ENCODE measurements around the gene CDC25B.

The CDC25B gene

GRCh38 chr20:3765171-3765882, 30.8 kb upstream of the CDC25B start:
- DNase-seq, result no peak

- DNase-seq, result no peak
Observed at GRCh38 chr20:3766422-3767109, 29.5 kb upstream of the CDC25B start.

- no peak for DNase-seq
Observed at GRCh38 chr20:3767110-3767426, 29.0 kb upstream of the CDC25B start.

GRCh38 chr20:3767427-3768341, 28.4 kb upstream of the CDC25B start, which contains the start of gene ADISSP:
Gene ADISSP, minus strand, starts transcription at chr20:3767753. Its CDS starts 7,653 bp downstream, at chr20:3760100.
- peak; percentile 98 for DNase-seq

GRCh38 chr20:3768342-3769130, 27.6 kb upstream of the CDC25B start:
- DNase-seq, result peak; percentile 84

- DNase-seq, result no peak
Observed at GRCh38 chr20:3771552-3772058, 24.5 kb upstream of the CDC25B start.

- no peak for DNase-seq
Observed at GRCh38 chr20:3775457-3776108, 20.5 kb upstream of the CDC25B start.

GRCh38 chr20:3777381-3777715, 18.8 kb upstream of the CDC25B start:
- no peak for DNase-seq

- DNase-seq, result no peak
Observed at GRCh38 chr20:3777716-3778629, 18.1 kb upstream of the CDC25B start.

GRCh38 chr20:3778976-3779375, 17.1 kb upstream of the CDC25B start:
- no peak for DNase-seq

GRCh38 chr20:3781153-3781910, 14.8 kb upstream of the CDC25B start, which contains the start of gene SPEF1:
Gene SPEF1, minus strand, starts transcription at chr20:3781448. Its CDS starts 161 bp downstream, at chr20:3781287.
- DNase-seq, result no peak

- DNase-seq, result no peak
Observed at GRCh38 chr20:3782597-3782996, 13.5 kb upstream of the CDC25B start.

- DNase-seq, result no peak
Observed at GRCh38 chr20:3783068-3783489, 13.0 kb upstream of the CDC25B start.

GRCh38 chr20:3783511-3784195, 12.5 kb upstream of the CDC25B start:
- no peak for DNase-seq

- no peak for DNase-seq
Observed at GRCh38 chr20:3784216-3784853, 11.8 kb upstream of the CDC25B start.

- no peak for DNase-seq
Observed at GRCh38 chr20:3784863-3785239, 11.3 kb upstream of the CDC25B start.

- no peak for DNase-seq
Observed at GRCh38 chr20:3785240-3786125, 10.6 kb upstream of the CDC25B start.

- peak; percentile 47 for DNase-seq
Observed at GRCh38 chr20:3786126-3786484, 10.0 kb upstream of the CDC25B start.

Measured in activated naive CD4-positive, alpha-beta T cell treated with anti-CD3 and anti-CD28 coated beads, Interleukin-2, amount 50 U/mL, for 16 hours (primary cell).